Activated CD8-positive, alpha-beta T cell treated with anti-CD3 and anti-CD28 coated beads, Interleukin-2, amount 10 ng/mL, durations not matched to agents 7 days and 5 days (primary cell): ENCODE measurements around the gene CYP4V2. TPM values are rescaled to one million over a fixed set of nuclear protein-coding genes. Genes with fewer than 3 reads are reported as not detected.

Experiments used
- ATAC-seq: fragments of 150-1000 bp; cut with Tn5 transposase; one replicate; pipeline ENCODE4 v1.10.0; 2021; ENCODE audit warnings: moderate library complexity
- CTCF ChIA-PET: fragments of 350-600 bp; sonication (Branson Sonifier 250); formaldehyde crosslinking; loops from one replicate; lab custom pipeline; 2021; ENCODE audit warnings: antibody characterized with exemption; lab: Charles Lee
- POLR2A ChIA-PET: fragments of 350-600 bp; sonication (Branson Sonifier 250); formaldehyde crosslinking; loops from one replicate; lab custom pipeline; 2021; ENCODE audit warnings: antibody characterized with exemption; lab: Charles Lee
- DNase-seq: peaks from one replicate; pipeline ENCODE4 v3.0.0-alpha.2; 2020
- H3K27ac Mint-ChIP-seq: one replicate; pipeline ENCODE4 v1.8.0; 2021; ENCODE audit warnings: mild to moderate bottlenecking, mixed read lengths
- H3K27me3 Mint-ChIP-seq: one replicate; pipeline ENCODE4 v1.8.0; 2021; ENCODE audit warnings: low read depth, mixed read lengths
- H3K36me3 Mint-ChIP-seq: one replicate; pipeline ENCODE4 v1.8.0; 2021; ENCODE audit warnings: low read depth, mixed read lengths
- H3K4me1 Mint-ChIP-seq: one replicate; pipeline ENCODE4 v1.8.0; 2021; ENCODE audit warnings: low read depth, mixed read lengths
- H3K4me3 Mint-ChIP-seq: one replicate; pipeline ENCODE4 v1.8.0; 2021; ENCODE audit warnings: mild to moderate bottlenecking, mixed read lengths
- H3K9me3 Mint-ChIP-seq: one replicate; pipeline ENCODE4 v1.8.0; 2022; ENCODE audit warnings: mixed read lengths; ENCODE audit not compliant: insufficient read depth
- total RNA-seq, 2 experiments: library from RNA; stranded (reverse); gene quantifications; one replicate each; pipeline ENCODE4 v1.2.3, GENCODE V29; 2021

Gene CYP4V2
- total RNA-seq, 2 experiments from 2014 or later: 16.1 to 18.1 TPM

DNA sequence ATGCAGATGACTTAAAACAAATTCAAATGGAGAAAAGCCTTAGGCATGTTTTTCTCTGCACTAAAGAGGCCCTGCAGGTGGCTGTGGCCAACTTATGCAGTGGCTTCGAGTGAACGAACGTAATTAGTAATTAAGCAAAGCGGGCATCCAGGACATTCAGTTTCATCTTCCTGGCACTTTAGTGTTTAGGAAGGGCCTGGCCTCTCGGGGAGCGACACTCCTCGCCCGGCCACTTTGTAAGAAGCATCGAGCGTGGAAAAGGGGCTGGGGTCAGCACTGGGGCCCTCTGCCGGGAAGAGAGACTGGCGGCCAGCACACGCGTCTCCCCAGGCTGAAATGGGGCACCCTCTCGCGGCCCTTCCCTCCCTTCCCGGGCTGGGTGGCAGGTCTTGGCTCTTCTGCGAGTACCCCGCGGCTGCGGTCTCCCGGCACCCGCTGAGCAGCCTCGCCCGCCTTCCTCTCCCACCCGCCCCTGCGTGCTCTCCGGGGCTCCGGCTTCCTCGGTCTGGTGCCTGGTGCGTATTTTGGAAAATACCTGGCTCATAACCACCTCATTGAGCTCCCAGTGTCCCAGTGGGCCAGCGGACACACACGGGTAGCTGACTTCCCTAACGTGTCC lies 677 bp upstream of the CYP4V2 start:
- DNase-seq (peak; percentile 63), ATAC-seq (peak; percentile 50)
- H3K27ac Mint-ChIP-seq: peak overlapping the region; percentile 94
- POLR2A ChIA-PET: interaction anchor here (0.5 to 2.1 kb wide), 7 partner anchors 11 to 1162 kb away, joined by 3 to 7 read pairs (median 4); no protein-coding TSS in a partner anchor
- peaks cover 33% of the 10 kb centered on the region for H3K4me1 Mint-ChIP-seq
- peaks cover 2% of the 10 kb centered on the region for H3K27me3 Mint-ChIP-seq
- no peaks in the 10 kb centered on the region for H3K9me3 Mint-ChIP-seq
- peak overlapping the region; percentile 86 for H3K4me3 Mint-ChIP-seq
- H3K36me3 Mint-ChIP-seq: peaks cover 9% of the 10 kb centered on the region
- CTCF ChIA-PET: interaction anchor here (1.2 to 2.2 kb wide), 2 partner anchors 13 to 122 kb away, joined by 3 to 7 read pairs; partner anchors contain the start of gene TLR3

DNA sequence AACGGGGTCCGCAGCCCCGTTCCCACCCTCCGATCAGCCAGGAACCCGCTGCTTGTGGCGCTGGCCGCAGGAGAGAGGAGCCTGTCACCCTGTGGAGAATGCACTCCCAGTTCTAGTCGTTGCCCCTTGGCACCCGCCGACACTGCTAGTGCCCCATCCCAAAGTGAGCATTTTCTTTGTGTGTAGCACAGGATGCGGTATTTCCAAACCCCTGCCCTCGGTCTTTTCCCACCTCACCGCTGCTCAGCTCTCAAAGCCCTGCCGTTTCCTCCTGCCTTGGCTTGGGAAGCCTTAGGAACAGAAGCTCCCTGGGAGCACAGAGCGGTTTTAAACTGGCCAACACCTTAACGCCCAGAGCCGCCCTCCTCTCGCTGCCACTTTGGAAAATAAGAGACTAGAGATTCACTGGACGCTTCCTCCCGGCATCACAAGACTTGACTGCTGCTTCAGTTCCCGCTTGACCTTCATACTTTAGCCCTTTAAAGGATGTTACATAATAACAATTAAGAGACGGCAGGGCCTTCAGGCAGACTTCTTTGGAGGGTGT lies 772 bp downstream of the CYP4V2 start:
- H3K36me3 Mint-ChIP-seq: peaks cover 21% of the 10 kb centered on the region
- CTCF ChIA-PET: interaction anchor here (1.6 kb wide), 1 partner anchor 10 kb away, joined by 7 read pairs; no protein-coding TSS in a partner anchor
- no peaks in the 10 kb centered on the region for H3K27me3 Mint-ChIP-seq
- H3K27ac Mint-ChIP-seq: peak overlapping the region; percentile 92
- ATAC-seq (peak; percentile 15), DNase-seq (peak; percentile 54)
- H3K9me3 Mint-ChIP-seq: no peaks in the 10 kb centered on the region
- peaks cover 33% of the 10 kb centered on the region for H3K4me1 Mint-ChIP-seq
- peak overlapping the region; percentile 86 for H3K4me3 Mint-ChIP-seq
- POLR2A ChIA-PET: interaction anchor here (0.8 to 2.1 kb wide), 7 partner anchors 11 to 147 kb away, joined by 3 to 7 read pairs (median 4); no protein-coding TSS in a partner anchor

DNA sequence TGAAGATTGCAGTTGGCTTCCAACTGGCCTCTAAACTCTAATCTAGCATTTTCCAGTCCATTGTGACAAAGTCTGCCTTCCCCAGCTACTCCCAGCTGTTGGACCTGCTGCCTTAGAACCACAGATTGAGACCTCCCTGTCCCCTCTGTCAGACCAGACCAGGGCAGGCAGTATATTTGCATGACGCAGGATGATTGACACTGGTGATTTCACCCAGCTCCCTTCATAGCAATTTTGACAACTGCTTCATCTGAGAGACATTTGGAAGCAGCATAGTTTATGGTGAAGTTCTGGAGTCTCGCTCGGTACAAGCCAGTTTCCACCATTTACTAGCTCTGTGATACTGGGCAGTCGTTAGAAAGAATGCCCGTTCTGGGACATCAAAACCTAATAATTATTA lies 2.5 kb downstream of the CYP4V2 start:
- no peak overlapping the region for H3K27ac Mint-ChIP-seq
- no peaks in the 10 kb centered on the region for H3K9me3 Mint-ChIP-seq
- H3K4me3 Mint-ChIP-seq: no peak overlapping the region
- H3K27me3 Mint-ChIP-seq: no peaks in the 10 kb centered on the region
- ATAC-seq (no peak), DNase-seq (no peak)
- peaks cover 33% of the 10 kb centered on the region for H3K4me1 Mint-ChIP-seq
- peaks cover 28% of the 10 kb centered on the region for H3K36me3 Mint-ChIP-seq
- CTCF ChIA-PET: interaction anchor here (1.7 kb wide), 1 partner anchor 126 kb away, joined by 4 read pairs; no protein-coding TSS in a partner anchor
- POLR2A ChIA-PET: interaction anchor here (0.6 kb wide), 1 partner anchor 571 kb away, joined by 4 read pairs; no protein-coding TSS in a partner anchor

DNA sequence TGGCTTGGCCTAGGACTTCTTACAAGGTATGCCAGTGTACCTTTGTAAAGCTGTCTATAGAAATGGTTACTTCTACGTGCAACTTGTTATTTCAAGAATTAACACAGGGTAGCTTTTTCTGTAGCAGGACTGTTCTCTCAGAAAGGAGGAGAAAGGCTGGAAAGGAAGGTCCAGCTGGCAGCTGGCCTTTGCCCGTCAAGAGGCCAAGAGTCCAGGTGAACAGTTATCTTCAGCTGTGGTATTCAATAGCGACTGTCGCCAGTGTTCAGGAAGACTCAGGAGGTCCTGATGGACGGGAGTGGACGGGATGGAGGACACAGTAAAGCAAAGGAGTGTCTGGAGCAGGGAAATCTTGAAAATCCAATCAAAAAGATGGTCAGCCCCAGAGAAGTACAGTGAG lies 4.7 kb downstream of the CYP4V2 start:
- POLR2A ChIA-PET: no interaction called here
- no peak overlapping the region for H3K4me3 Mint-ChIP-seq
- no peak overlapping the region for H3K27ac Mint-ChIP-seq
- CTCF ChIA-PET: no interaction called here
- no peaks in the 10 kb centered on the region for H3K9me3 Mint-ChIP-seq
- H3K36me3 Mint-ChIP-seq: peaks cover 28% of the 10 kb centered on the region
- no peak for DNase-seq
- ATAC-seq: no peak
- peaks cover 17% of the 10 kb centered on the region for H3K4me1 Mint-ChIP-seq
- H3K27me3 Mint-ChIP-seq: no peaks in the 10 kb centered on the region

DNA sequence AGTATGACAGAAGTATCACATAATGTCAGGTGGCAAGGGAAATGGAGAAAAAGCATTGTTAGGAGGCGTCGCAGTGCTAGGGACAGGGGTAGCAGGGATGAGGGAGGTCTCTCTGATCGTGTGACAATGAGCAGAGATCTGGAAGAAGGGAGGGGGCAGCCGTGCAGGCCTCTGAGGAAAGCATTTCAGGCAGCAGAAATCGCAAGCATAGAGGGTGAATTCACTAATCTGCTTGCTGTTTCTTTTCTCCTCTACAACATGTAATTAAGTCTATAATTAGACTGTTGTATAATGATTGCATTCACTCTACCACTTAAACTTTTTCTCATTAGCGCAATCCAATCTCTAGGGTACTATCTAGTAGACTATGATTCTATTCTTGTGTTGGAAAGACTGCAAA lies 9.1 kb downstream of the CYP4V2 start:
- no peak overlapping the region for H3K27ac Mint-ChIP-seq
- H3K4me1 Mint-ChIP-seq: peaks cover 7% of the 10 kb centered on the region
- H3K4me3 Mint-ChIP-seq: no peak overlapping the region
- ChIA-PET CTCF (no interaction called here), POLR2A (no interaction called here)
- DNase-seq (no peak), ATAC-seq (no peak)
- H3K36me3 Mint-ChIP-seq: peaks cover 25% of the 10 kb centered on the region
- H3K27me3 Mint-ChIP-seq: no peaks in the 10 kb centered on the region
- H3K9me3 Mint-ChIP-seq: no peaks in the 10 kb centered on the region

DNA sequence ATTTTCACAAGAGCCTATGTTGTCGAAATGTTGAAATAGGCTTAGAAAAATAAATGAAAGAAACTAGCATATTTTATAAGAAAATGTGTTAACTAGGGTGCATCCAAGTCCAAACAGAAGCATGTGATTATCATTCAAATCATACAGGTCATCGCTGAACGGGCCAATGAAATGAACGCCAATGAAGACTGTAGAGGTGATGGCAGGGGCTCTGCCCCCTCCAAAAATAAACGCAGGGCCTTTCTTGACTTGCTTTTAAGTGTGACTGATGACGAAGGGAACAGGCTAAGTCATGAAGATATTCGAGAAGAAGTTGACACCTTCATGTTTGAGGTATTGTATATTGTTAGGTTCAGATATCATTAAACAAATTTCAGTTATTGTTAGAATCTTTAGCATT lies 9.6 kb downstream of the CYP4V2 start:
- ChIA-PET CTCF (interaction anchor here (1.3 to 1.9 kb wide), 2 partner anchors 9 to 63 kb away, joined by 5 to 7 read pairs; partner anchors contain the start of gene CYP4V2), POLR2A (interaction anchor here (1.3 kb wide), 1 partner anchor 11 kb away, joined by 6 read pairs; no protein-coding TSS in a partner anchor)
- Mint-ChIP-seq H3K27ac (no peak overlapping the region), H3K4me3 (no peak overlapping the region), H3K4me1 (peaks cover 7% of the 10 kb centered on the region), H3K27me3 (no peaks in the 10 kb centered on the region), H3K36me3 (peaks cover 20% of the 10 kb centered on the region), H3K9me3 (no peaks in the 10 kb centered on the region)
- DNase-seq (no peak), ATAC-seq (no peak)

DNA sequence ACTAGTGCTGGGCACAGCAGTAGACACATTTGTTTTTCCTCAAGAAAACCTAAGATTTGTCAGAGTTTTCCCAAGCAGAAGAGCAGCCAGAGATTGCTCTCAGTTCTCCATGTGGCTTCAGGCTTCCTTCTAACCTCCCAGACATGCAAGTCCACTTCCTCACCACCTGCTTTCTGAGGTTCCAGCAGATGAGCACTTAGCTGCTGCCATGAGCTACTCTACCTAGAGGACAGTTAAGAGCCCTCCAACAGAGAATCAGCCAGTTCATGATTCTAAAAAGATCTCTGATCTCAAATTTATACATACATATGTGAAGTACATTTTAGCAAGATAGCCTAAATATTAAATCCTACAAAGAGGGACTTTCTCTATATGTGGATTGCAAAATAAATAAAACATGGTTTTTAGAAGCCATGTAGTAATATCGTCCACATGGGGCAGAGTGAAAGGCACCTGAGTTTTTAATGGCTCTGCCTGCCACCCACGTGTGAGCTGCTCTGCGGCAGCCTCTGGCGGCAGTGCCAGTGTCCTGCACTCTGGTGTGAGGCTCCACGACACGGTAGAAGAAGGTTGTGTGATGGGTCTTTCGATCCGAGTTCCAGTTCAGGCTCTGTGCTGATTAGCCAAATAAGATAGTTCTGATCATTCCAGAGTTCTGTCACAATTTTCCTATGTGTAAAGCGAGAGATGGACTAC lies 10.3 kb downstream of the CYP4V2 start:
- CTCF ChIA-PET: interaction anchor here (0.6 to 1.9 kb wide), 5 partner anchors 10 to 134 kb away, joined by 3 to 8 read pairs (median 5); partner anchors contain the start of gene CYP4V2
- Mint-ChIP-seq H3K4me3 (no peak overlapping the region), H3K36me3 (peaks cover 16% of the 10 kb centered on the region), H3K27me3 (no peaks in the 10 kb centered on the region), H3K4me1 (peaks cover 7% of the 10 kb centered on the region), H3K9me3 (no peaks in the 10 kb centered on the region), H3K27ac (peak overlapping the region; percentile 30)
- ATAC-seq (peak; percentile 97), DNase-seq (peak; percentile 68)
- POLR2A ChIA-PET: interaction anchor here (1.3 kb wide), 1 partner anchor 11 kb away, joined by 6 read pairs; no protein-coding TSS in a partner anchor

DNA sequence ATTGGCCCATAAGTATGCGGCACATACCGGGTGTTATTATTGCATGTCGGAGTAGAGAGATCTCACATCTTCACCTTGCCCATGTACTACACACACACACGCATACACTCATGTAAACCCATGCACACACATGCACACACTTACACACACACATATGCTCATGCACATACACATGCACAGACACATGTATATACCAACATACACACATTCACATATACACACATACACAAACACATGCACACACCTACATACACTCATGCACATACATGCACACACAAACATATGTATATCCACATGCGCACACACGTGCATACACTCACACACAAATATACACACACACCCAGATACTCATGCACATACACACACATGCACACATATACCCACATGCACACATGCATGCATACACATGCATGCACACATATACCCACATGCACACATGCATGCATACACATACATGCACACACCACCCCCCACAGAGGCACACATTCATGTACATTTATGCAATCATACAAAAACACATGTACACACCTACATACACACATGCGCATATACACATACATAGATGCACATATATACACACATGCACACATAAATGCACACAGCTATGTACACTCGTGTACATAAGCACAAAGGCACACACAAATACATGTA lies 11.2 kb downstream of the CYP4V2 start:
- ChIA-PET POLR2A (interaction anchor here (1.3 to 1.7 kb wide), 2 partner anchors 11 to 12 kb away, joined by 6 to 7 read pairs; partner anchors contain the start of gene CYP4V2), CTCF (interaction anchor here (0.7 to 1.9 kb wide), 5 partner anchors 11 to 135 kb away, joined by 3 to 8 read pairs (median 5); partner anchors contain the start of gene CYP4V2)
- no peaks in the 10 kb centered on the region for H3K9me3 Mint-ChIP-seq
- DNase-seq: no peak
- H3K27ac Mint-ChIP-seq: no peak overlapping the region
- H3K4me1 Mint-ChIP-seq: peaks cover 7% of the 10 kb centered on the region
- H3K4me3 Mint-ChIP-seq: no peak overlapping the region
- no peaks in the 10 kb centered on the region for H3K27me3 Mint-ChIP-seq
- H3K36me3 Mint-ChIP-seq: peaks cover 10% of the 10 kb centered on the region
- ATAC-seq: no peak

DNA sequence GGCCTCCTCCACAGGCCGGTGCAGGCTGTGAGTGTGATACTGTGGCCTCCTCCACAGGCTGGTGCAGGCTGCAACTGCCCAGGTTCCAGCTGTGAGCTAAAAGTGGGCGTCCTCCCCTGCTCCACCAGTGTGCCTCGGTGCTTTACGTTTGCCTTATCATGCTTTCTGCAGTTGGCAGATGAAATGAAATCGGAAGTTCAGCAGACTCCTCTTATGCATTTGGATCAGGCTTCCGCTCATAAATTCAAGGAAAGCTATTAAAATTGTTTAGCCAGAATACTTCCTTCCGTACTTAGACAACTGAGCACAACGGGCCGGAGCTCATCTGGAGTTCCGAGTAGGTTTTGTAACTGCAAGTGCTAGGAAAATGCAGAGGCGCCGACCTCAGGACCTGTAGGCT lies 12.0 kb downstream of the CYP4V2 start:
- Mint-ChIP-seq H3K4me3 (no peak overlapping the region), H3K36me3 (peaks cover 9% of the 10 kb centered on the region), H3K27ac (no peak overlapping the region), H3K9me3 (no peaks in the 10 kb centered on the region), H3K4me1 (peaks cover 7% of the 10 kb centered on the region), H3K27me3 (no peaks in the 10 kb centered on the region)
- ATAC-seq (no peak), DNase-seq (no peak)
- ChIA-PET POLR2A (interaction anchor here (0.5 to 1.7 kb wide), 2 partner anchors 12 to 119 kb away, joined by 4 to 7 read pairs; partner anchors contain the start of gene CYP4V2), CTCF (interaction anchor here (1.0 kb wide), 1 partner anchor 12 kb away, joined by 3 read pairs; the partner anchor contains the start of gene CYP4V2)

DNA sequence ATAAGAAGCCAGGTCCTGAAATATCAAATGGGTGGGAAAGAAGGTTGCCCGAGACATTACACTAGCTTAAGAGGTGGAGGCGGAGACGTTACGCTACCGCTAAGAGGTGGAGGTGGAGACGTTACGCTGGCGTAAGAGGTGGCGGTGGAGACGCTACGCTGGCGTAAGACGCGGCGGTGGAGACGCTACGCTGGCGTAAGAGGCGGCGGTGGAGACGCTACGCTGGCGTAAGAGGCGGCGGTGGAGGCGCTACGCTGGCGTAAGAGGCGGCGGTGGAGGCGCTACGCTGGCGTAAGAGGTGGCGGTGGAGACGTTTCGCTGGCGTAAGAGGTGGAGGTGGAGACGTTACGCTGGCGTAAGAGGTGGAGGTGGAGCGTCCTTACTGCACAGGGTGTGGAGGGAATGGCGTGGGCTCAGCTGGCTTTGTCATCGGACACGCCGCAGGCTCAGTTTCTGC lies 12.8 kb downstream of the CYP4V2 start:
- H3K36me3 Mint-ChIP-seq: peaks cover 16% of the 10 kb centered on the region
- peaks cover 7% of the 10 kb centered on the region for H3K4me1 Mint-ChIP-seq
- DNase-seq (no peak), ATAC-seq (peak; percentile 48)
- POLR2A ChIA-PET: interaction anchor here (0.5 to 1.7 kb wide), 2 partner anchors 12 to 120 kb away, joined by 4 to 7 read pairs; partner anchors contain the start of gene CYP4V2
- H3K9me3 Mint-ChIP-seq: no peaks in the 10 kb centered on the region
- H3K27me3 Mint-ChIP-seq: no peaks in the 10 kb centered on the region
- H3K4me3 Mint-ChIP-seq: peak overlapping the region; percentile 42
- peak overlapping the region; percentile 41 for H3K27ac Mint-ChIP-seq
- CTCF ChIA-PET: interaction anchor here (0.8 kb wide), 1 partner anchor 15 kb away, joined by 3 read pairs; no protein-coding TSS in a partner anchor
